CD4-positive, alpha-beta T cell treated with Interleukin-15 for 4 hours (primary cell): ENCODE measurements around the gene DNAH5.
"Not testable (repeated sequence)": the region's sequence is repeated elsewhere in the genome, so short reads cannot be mapped to it uniquely, and the experiment has no call there.

ENCODE experiments used
- DNase-seq: peaks from one replicate; pipeline ENCODE4 v3.0.0-alpha.2; 2020; ENCODE audit warnings: low spot score

DNAH5 gene

GRCh38 chr5:13830536-13830935 is 114.0 kb downstream of the DNAH5 start:
- no peak for DNase-seq

DNA sequence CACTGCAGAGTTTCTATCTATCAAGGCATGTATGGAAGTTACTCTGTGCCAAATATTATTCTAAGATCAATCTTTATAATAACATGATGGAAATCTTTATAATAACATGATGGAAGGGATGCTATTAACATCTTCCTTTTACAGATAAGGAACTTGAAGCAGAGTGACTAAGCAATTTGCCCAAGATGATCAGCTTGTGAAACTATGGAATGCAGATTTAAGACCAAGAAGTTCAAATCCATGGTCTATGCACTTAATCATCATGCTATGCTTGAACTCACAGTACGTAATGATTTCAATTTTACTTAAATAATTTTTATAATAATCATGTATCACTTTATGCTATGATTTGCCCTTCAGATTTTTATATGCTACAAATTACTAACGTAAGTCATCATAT is 123.1 kb downstream of the DNAH5 start:
- DNase-seq = no peak

DNA sequence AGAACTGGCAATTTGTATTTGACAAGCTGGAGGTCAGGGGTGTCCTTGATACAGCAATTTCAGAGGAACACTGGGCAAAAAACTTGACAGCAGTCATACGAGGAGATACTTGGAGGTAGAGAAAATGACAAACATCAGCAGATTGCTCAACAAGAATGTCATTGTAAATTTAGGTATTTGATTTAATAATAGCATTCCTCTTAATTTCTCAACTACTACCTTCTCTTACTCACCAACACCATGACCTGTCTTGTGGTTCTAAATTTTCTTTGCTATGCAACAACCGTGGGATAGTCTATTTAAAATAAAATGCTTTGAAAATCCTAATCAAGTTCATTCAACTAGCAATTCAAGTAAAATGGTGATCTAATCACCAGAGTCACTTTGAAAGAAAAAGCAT is 128.4 kb downstream of the DNAH5 start:
- DNase-seq = no peak

- DNase-seq = no peak
Measured at GRCh38 chr5:13814301-13814700, 130.2 kb downstream of the DNAH5 start.

DNA sequence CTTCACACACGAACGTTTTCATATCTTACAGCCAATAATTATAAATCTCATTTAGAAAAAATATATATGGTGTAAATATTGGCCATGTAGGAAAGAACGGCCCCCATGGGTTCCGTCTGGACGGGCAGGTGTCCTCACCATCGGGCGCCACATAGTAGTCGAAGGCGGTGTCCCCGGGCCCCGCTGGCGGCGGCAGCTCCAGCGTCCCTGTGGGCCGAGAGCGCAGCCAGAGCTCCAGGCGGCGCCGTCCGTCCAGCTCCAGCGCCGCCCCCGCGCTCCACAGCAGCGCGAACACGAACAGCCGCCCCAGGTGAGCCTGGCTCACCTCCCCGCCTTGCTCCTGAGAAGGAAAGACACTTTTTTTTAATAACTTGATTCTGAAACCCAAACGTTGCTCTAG is 134.6 kb downstream of the DNAH5 start:
- no peak for DNase-seq

DNA sequence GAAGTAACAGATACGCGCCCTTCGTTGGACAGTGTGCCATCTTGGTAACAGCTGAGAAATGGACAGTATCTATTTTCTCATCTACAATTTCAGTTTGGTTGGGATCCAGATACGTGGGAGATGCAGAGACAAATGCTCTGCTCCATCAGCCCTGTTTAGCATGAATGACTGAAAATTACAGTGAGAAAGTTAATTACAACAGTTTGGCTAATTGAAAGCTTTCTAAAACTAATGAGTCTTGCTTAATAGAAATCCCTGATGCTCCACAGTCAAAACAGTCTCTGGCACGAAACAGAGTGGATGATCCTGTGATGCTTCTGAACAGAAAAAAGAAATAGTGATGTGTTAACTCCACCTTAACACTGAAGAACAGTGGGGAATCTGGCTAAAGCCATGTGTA is 140.2 kb downstream of the DNAH5 start:
- no peak for DNase-seq

DNA sequence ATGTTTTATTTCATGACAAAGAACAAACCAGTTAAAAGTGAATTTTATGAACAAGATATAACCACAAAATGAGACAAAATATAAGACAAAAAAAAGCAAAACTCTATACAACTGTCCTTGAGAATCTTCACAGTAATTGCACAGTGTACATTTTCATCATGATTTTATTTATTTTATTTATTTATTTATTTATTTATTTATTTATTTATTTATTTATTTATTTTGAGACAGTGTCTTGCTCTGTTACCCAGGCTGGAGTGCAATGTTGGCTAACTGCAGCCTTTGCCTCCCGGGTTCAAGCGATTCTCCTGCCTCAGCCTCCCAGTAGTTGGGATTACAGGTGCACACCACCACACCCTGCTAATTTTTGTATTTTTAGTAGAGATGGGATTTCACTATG is 145.9 kb downstream of the DNAH5 start:
- DNase-seq = not testable (repeated sequence)

GRCh38 chr5:13785781-13786415 is 158.6 kb downstream of the DNAH5 start:
- DNase-seq = no peak

- no peak for DNase-seq
Measured at GRCh38 chr5:13783726-13784125, 160.8 kb downstream of the DNAH5 start.

DNA sequence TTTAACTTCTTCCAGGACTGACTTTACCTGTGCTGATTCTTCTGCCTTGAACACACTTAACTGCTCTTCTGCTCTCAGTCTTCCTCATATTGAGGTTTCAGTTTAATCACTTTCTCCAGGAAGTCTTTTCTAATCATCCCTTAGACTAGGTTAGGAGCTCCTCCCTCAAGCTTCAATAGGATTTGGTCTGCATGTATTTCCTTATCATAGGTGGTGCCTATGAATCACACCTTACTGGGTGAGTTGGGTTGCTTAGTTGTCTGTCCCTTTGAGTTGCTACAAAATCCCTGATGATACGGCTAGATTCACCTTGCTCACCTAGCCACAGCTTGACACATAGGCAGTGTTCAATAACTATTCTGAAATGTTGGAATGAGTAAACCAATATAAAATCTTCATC is 164.4 kb downstream of the DNAH5 start:
- no peak for DNase-seq

DNA sequence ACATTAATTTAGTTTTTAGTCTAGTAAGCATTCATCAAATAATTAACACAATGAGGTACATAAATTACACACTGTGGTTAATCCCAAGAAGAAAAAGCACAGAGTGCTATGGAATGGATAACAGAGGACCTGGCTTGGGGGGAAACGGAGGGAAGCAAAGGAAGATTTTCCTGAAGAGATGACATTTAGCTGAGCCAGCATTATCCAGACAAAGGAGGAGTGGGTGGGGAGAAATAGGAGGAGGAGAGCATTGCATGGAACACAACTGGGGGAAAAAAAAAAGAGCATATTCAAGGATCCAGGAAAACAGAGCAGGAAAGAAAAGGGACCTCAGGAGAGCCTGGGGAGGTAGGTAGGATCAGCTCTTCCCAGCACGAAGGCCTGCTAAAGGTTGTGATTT is 170.8 kb downstream of the DNAH5 start:
- DNase-seq = no peak

DNA sequence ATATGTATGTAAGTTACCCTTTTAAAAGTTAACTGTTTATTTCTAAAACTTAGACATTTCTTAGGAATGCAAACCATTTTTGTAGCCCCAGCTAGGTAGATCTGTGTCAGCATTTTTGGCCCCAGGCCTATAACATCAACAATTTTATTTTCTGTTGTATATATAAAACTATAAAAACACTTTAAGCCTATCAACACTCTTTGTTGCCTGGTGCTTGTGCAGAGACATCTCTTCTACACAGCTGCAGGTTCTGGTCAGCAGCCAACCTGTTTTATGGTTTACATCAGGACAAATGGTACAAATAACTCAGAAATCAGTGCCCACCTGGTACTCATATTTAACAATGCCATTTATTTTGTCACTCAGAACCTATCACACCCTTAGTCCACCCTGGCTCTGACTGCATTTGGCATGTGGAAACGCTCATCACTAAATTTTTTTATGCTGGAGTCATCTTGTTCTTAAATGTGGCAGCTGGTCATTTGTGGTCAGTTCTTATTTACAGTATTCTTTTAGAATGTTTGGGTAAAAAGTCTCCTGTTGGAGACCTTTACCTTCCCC is 173.4 kb downstream of the DNAH5 start:
- DNase-seq = no peak

- no peak for DNase-seq
Measured at GRCh38 chr5:13766236-13766635, 178.3 kb downstream of the DNAH5 start.

DNA sequence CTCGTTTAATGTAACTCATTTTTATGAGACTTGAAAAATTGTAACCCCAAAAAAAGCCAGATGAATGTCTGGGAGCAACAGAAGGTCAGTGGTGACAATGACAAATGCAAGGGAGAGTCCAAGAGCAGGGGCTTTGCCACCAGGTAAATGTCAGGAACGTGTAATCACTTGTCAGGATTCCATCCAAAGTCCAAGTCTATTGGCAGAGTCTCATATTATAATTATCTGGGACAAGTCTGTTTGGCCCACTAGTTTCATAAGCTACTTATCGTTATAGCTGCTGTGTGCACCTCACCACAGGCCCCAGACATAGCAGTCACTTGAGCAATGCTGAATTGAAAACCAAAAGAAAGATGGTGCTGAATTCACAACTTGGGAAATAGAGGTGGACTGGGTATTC is 180.8 kb downstream of the DNAH5 start:
- DNase-seq = no peak

GRCh38 chr5:13749766-13750165 is 194.7 kb downstream of the DNAH5 start:
- no peak for DNase-seq

DNA sequence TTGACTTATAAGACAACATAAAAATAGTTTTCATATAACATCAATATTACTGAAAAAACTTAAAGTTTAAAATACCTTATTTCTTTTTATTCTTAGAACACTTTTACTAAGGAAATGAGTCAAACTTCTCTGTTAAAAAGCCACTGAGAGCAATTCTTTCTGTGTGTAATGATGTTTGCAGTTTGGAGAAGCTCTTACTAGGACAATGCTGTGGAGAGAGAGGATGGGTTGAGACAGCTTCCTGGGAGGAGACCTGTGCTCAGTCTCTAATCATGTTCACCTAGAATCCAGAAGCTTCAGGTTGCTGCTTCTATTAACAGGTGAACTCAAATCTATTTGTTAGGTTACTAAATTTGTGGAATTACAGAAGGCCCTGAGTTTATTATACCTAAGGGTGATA is 198.5 kb downstream of the DNAH5 start:
- no peak for DNase-seq

- DNase-seq = no peak
Measured at GRCh38 chr5:13745508-13745907, 199.0 kb downstream of the DNAH5 start.

DNA sequence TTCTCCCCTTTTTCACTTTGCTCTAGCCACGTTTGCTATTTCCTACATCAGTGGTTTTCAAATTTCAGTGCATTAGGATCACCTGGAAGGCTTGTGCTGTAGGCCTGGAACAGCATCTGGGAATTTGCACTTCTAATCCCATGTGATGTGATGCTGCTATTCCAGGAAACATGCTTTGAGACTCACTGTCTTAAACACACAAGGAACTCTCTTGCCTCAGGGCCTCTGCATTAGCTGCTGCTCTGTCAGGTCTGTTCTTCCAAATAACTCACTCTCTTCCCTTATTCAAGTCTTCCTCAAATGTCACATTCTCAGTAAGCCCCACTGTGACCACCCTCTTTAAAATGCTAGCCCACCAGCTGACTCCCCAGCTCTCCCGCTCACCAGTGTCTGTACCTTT is 204.0 kb downstream of the DNAH5 start:
- no peak for DNase-seq

- DNase-seq = no peak
Measured at GRCh38 chr5:13739479-13739878, 205.0 kb downstream of the DNAH5 start.

GRCh38 chr5:13735691-13736090 is 208.8 kb downstream of the DNAH5 start:
- no peak for DNase-seq

GRCh38 chr5:13731121-13731628 is 213.3 kb downstream of the DNAH5 start:
- DNase-seq = no peak

DNA sequence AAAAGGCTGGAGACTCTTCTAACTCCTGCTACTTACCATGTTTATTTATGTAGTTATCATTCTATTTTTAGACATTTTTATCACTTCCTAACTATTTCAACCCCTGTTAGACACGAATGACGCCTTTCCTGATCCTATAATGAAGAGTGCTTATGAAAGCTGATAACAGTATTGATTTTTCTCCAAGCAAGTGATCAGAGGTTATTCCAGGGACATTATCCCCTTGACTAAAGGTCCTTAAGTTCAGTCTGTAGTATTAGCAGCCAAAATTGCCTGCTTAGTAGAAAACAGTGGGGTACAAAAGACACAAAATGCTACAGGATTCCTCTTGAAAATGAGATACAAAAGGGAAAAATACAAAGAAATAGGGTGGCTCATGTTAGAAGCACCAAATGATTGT is 235.6 kb downstream of the DNAH5 start:
- DNase-seq = no peak

DNA sequence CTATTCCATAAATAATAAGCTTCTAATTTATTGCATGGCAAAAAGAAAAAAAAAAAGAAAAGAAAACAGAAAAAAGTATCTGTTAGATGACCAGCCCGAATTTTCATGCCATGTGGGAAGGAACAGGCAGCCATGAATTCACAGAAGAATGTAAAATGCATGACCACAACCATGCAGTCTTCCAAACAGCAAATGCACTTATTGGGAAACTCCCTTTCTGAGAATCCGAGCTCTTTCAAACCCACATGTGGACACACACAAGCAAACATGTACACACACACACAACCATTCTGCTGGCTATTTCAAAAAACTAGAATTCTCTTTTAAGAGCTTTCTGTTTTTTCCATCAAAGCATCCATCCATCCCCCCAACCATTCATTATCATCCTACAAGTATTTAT is 236.1 kb downstream of the DNAH5 start:
- no peak for DNase-seq

DNA sequence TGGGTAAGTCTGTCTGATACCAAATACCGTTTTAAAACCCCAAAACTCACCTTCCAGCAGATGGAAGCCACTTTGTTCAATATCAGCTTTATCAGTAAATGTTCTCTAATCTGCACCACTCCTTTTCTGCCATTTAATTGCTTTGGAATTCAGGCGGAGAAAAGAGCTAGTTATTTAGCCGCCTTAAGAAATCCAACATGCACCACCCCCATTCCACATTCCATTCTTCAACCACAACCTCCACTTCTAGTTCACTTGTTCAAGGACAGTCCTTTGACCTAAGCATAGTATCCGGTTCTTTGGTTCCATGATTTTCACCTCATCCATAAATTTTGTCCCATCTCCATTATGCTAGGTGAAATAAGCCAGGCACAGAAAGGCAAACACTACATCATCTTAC is 240.1 kb downstream of the DNAH5 start:
- DNase-seq = no peak
